ENCODE data around the gene SGCA. TPM values are rescaled to one million over a fixed set of nuclear protein-coding genes. Genes with fewer than 3 reads are reported as not detected.

SGCA gene
- total RNA-seq, 1 experiment from 2014 or later = not detected

- DNase-seq (ENCODE audit: low read depth) = no peak
- in situ Hi-C loops (cut with HindIII; ENCODE audit: low pct_unique_long_range_greater_than_20kb, low sequenced_read_pairs) = no loop called here
These were observed 32.6 kb upstream of the SGCA start for GRCh38 chr17:50133028-50133768.

DNA sequence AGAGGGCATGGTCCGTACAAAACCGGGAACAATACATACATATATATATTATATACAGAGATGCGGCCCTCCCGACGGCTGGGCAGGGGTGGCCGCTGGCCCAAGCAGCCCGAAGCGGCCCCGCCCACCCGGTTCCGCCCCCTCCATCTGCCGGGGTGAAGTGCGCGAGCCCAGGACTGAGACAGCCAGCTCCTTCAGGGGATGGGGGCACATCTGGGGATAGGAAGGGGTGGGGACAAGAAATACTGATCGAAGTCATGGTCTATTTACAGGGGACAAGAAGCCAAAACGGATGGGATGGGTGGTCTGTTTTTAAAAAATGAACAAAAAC, 32.1 kb upstream of the SGCA start:
- in situ Hi-C loops (cut with HindIII; ENCODE audit: low pct_unique_long_range_greater_than_20kb, low sequenced_read_pairs) = no loop called here
- no peak for DNase-seq (ENCODE audit: low read depth)

DNA sequence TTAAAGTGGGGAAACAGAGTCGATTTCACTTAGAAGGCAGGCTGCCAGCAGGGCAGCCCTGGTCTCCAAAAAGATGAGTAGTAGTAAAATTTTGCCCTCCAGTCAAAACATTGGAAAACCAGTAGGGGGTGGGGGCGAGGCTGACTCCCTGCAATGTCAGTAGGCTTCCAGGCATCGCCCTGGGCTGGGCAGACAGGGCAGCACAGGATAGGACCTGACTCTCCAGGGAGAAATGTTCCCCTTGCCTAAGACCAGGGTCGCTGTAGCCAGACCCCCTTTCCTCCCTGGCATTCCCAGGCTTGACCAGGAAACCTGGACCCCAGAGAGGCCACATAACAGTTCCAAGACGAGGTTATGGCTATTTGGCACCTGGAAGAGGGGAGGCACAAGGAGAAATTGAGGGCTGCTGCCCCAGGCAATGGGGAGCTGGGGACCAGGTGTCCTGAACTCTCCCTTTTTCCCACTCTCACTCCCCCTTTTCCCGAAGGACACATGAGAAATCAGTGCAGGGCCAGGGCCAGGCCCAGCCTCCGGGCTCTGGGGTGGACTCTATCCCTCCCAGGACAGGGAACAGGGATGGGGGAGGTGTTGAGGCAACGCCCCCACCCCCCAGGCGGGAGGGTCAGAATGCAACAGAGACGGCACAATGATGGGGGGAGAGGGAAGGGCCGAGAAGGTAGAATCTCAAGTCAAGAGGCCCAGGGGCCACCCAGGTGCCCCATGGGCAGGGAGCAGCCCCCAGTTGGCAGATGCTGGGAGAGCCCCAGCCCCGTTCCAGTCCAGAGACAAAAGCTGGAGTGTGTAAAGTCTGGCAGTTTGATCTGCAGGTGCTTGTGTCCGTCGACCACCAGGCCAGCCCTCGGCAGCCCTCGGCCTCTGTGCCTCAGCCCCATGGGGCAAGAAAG, 31.3 kb upstream of the SGCA start:
- in situ Hi-C loops (cut with HindIII; ENCODE audit: low pct_unique_long_range_greater_than_20kb, low sequenced_read_pairs) = no loop called here
- DNase-seq (ENCODE audit: low read depth) = no peak

- in situ Hi-C loops (cut with HindIII; ENCODE audit: low pct_unique_long_range_greater_than_20kb, low sequenced_read_pairs) = no loop called here
- no peak for DNase-seq (ENCODE audit: low read depth)
These were observed 30.3 kb upstream of the SGCA start for GRCh38 chr17:50135316-50136095.

- in situ Hi-C loops (cut with HindIII; ENCODE audit: low pct_unique_long_range_greater_than_20kb, low sequenced_read_pairs) = no loop called here
- no peak for DNase-seq (ENCODE audit: low read depth)
These were observed 29.6 kb upstream of the SGCA start for GRCh38 chr17:50136096-50136687.

DNA sequence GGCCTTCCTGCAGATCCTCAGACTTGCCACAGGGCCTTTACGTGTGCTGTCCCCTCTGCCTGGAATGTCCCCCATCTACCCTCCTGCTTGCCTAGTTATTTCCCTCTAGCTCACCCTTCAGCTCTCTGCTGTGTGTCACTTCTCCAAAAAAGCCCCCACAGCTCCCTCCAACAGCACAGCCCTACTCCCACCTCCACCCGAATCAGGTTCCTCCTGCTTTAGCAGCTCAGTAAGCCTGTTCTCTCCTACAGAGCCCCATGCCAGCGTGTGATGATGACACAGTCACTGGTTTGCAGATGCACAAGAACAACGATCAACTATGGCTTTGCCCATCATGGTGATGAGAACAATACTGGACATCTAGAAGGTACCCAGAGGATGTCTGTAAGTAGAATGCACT, 28.8 kb upstream of the SGCA start:
- no peak for DNase-seq (ENCODE audit: low read depth)
- in situ Hi-C loops (cut with HindIII; ENCODE audit: low pct_unique_long_range_greater_than_20kb, low sequenced_read_pairs) = no loop called here

DNA sequence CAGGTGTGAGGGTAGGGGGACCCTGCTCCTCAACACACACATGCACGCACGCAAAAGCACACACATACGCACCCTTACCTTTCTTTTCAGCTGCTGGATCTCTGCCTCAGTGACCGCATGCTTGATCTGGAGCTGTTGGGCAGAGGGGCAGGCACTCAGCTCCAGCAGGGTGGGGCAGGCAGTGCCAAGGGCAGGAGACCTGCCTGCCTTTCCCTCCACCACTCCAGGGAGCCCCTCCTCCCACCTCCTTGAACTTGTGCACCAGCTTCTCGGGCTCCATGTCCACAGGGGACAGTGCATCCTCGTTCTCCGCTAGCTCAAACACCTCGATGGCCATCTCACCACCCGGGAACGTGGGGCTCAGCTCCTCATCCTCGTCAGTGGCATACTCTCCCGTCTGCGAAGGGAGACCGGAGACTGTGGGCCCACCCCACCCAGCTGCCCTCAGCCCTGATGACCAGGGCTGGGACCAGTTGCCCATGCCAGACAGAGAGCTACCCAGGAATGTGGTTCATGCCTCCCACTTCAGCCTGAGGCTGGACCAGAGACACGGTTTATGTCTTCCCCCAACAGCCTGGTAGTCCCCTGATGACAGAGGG, 26.5 kb upstream of the SGCA start:
- no peak for DNase-seq (ENCODE audit: low read depth)
- in situ Hi-C loops (cut with HindIII; ENCODE audit: low pct_unique_long_range_greater_than_20kb, low sequenced_read_pairs) = no loop called here

DNA sequence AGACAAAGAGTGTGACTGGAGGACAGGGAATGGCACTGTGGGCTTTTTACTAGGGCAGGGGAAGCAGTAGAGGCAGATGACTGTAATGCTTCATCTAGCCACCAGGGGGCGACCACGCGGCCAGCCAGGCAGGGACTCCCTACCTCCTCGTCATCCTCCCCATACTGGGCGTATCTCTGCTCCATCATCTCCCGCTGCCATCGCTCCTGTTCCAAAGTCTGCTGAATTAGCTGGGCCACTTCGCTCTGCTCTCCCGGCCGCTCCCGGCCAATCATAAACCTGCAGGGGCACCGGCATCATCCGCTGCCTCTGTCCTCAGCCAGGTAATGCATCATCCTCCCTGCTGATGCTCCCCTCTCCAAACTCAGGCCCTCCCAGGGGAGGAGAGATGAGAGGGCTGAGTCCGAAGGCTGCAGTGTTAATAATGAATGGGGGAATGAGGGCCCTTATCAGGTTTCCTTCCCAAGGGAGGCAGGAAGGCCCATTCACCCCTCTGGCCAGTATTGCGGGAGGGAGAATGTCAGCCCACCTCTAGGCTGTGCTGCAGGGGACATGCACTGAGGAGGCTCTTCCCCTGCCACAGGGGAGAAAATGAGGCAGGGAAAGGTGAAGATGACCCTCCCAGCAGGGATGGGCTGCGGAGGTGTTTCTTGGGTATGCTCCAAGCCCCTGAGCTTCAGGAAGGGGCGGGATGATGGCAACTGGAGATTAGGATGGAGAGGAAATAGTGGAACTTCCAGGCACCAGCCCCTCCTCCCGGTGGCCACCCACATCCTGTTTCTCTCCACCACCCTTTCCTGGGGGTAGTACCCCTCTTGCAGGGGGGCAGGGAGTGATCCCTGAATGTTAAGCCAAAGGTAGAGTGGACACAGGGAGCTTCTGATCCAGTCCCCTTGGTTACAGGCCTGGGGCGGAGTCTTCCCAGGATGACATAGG, 25.6 kb upstream of the SGCA start:
- DNase-seq (ENCODE audit: low read depth) = no peak
- in situ Hi-C loops (cut with HindIII; ENCODE audit: low pct_unique_long_range_greater_than_20kb, low sequenced_read_pairs) = no loop called here

DNA sequence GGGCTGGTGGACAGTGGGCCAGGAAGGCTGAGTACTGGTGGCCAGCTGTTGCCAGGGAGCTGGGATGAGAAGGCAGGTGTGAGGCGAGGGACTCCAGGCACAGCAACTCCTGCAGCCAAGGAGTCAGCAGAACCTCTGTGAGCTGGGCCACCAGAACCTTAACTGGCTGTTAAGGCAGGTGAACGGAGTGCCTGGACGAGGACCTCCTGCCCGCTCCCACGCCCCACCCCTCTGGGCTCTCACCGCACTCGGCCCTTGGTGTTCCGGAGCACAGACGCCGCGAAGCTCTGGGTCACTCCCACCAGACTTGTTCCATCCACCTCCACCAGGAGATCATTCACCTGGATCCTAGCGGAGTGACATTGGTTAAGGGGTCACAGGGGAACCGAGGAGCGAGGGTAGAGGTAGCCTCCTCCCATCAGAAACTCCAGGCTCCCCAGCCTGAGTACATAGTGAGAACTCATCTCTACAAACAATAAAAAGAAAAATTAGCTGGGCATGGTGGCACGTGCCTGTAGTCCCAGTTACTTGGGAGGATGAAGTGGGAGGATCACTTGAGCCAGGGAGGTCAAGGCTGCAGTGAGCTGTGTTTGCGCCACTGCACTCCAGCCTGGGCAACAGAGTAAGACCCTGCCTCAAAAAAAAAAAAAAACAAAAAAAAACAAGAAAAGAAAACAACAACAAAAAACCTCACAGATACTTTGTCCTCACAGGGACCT, 24.6 kb upstream of the SGCA start:
- in situ Hi-C loops (cut with HindIII; ENCODE audit: low pct_unique_long_range_greater_than_20kb, low sequenced_read_pairs) = no loop called here
- no peak for DNase-seq (ENCODE audit: low read depth)

- DNase-seq (ENCODE audit: low read depth) = no peak
- in situ Hi-C loops (cut with HindIII; ENCODE audit: low pct_unique_long_range_greater_than_20kb, low sequenced_read_pairs) = no loop called here
These were observed 24.1 kb upstream of the SGCA start for GRCh38 chr17:50141745-50142110.

DNA sequence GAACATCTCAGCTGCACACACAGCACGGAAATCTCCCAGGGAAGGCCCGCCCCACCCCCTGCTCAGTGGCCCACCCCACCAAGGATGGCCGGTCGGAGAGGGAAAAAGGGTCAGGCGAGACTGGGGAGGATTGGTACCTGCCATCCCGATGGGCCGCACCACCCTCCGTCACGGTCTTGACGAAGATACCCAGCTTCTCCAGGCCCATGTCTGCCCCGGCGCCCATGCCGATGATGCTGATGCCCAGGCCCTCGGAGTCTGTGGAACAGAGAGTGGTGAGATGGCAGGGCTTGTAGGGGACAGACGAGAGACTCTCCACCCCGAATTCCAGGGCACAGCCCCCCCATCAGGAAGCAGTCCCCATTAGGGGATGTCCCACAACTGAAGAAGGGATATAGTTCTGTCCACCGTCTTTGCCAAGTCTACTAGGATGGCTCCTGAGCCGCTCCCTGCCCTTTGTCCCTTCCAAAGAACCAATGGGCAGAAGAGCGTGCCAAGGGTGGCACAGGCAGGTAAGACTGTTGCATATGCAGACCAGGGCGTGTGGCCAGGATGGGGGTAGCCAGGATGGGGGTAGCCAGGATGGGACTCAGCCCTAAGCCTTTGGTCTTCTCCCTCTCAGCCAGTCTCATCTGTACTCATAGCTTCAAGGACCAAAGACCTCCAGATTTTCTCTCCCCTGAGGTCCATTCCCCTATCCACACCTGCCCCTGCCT, 22.2 kb upstream of the SGCA start:
- in situ Hi-C loops (cut with HindIII; ENCODE audit: low pct_unique_long_range_greater_than_20kb, low sequenced_read_pairs) = no loop called here

GRCh38 chr17:50144355-50144754, 21.4 kb upstream of the SGCA start:
- no peak for DNase-seq (ENCODE audit: low read depth)
- in situ Hi-C loops (cut with HindIII; ENCODE audit: low pct_unique_long_range_greater_than_20kb, low sequenced_read_pairs) = no loop called here

More for the DNA sequence above, 22.2 kb upstream of the SGCA start:
- DNase-seq (ENCODE audit: low read depth) = no peak

DNA sequence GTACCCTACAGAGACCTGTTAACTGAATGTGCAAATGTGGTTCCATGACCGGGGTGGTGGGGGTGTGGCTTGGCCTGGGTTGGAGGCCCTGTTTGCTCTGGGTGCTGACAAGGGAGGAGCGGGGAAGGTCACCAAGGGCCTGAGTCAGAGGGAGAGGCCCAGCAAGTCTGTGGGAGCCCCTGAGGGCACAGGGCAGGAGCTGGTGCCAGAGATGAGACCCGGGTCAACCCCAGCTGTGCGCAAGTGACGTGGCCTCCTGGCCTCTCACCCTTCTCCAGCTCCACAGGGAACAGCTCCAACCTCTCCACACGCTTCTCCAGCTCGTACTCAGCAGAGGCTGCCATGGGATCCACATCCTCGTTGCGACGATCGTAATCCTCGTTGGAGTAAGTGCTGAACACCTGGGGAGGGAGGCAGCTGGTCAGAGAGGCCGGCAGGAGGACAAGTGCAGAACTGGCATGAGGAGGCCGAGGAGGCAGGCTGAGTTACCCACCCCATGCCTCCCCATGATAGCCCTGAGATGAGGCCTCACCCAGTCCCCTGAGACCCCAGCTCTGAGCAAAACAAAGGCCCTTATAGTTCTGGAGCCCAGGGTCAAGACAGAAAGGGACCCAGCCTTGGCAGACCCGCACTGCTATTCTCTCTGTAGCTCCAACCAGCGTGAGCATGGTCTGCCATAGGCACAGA, 20.8 kb upstream of the SGCA start:
- in situ Hi-C loops (cut with HindIII; ENCODE audit: low pct_unique_long_range_greater_than_20kb, low sequenced_read_pairs) = no loop called here

DNA sequence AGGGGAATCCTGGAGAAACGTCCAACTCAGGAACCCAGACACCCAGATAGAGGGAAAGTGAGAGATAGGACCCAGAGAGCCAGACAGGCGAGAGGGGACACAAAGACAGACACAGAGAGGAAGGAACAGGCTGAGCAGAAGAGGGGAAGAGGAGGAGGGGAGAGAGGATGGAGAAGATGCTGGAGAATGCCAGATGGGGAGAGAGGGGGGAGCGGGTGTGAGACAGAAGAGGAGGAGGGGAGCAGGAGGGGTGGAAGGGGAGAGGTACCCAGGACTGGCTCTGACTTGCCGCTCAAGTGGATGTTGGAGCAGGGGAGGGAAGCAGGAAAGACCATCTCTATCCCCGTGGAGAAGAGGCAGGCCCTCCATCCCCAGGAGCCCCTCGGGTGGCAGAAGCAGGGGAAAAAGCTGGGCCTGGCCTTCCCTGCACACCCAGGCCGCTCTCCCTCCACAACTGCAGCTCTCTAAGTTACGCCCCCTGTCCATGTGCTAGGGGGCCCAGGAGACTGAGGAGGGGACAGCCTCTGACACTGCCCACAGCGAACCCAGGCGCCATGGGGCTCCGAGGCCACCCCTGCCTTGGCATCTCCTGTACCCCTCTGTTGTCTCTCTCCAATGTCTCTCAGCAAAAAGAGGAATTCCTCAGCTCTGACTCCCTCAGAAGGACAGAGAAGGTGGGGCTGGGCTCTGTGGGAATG, 20.1 kb upstream of the SGCA start:
- in situ Hi-C loops (cut with HindIII; ENCODE audit: low pct_unique_long_range_greater_than_20kb, low sequenced_read_pairs) = no loop called here
- no peak for DNase-seq (ENCODE audit: low read depth)

More for the DNA sequence above, 20.8 kb upstream of the SGCA start:
- DNase-seq (ENCODE audit: low read depth) = no peak
